GM23338 (cell line): ENCODE measurements around the gene GPC5. TPM values are rescaled to one million over a fixed set of nuclear protein-coding genes. Genes with fewer than 3 reads are reported as not detected.

Experiments
- ATAC-seq: fragments of 200-7000 bp; cut with Tn5 transposase; 3 replicates; pipeline ENCODE4 v1.9.1; 2020
- DNase-seq: peaks from one replicate; pipeline ENCODE4 v3.0.0-alpha.2; 2015; ENCODE audit warnings: low spot score
- H2AFZ ChIP-seq: fragments of 200-600 bp; sonication (generic); 2 replicates; pipeline ENCODE4 v1.8.0; 2016; ENCODE audit warnings: antibody characterized with exemption, mild to moderate bottlenecking, moderate library complexity
- H3F3A ChIP-seq: fragments of 200-600 bp; sonication (generic); replicated peaks from 2 replicates; pipeline ENCODE4 v1.8.0; 2017; ENCODE audit warnings: antibody characterized with exemption, mixed run types, low read depth
- H3K27ac ChIP-seq: fragments of 200-600 bp; sonication (generic); 2 replicates; pipeline ENCODE4 v1.6.1; 2016; ENCODE audit warnings: low read depth
- H3K27me3 ChIP-seq: fragments of 200-600 bp; sonication (generic); 2 replicates; pipeline ENCODE4 v1.8.0; 2016; ENCODE audit warnings: mild to moderate bottlenecking, mixed run types, moderate library complexity; ENCODE audit not compliant: insufficient read depth
- H3K36me3 ChIP-seq: fragments of 200-600 bp; sonication (generic); 2 replicates; pipeline ENCODE4 v1.8.0; 2016; ENCODE audit warnings: mild to moderate bottlenecking; ENCODE audit not compliant: insufficient read depth
- H3K4me1 ChIP-seq: fragments of 200-600 bp; sonication (generic); 2 replicates; pipeline ENCODE4 v1.8.0; 2016; ENCODE audit warnings: mild to moderate bottlenecking, moderate library complexity; ENCODE audit not compliant: insufficient read depth
- H3K4me2 ChIP-seq: fragments of 200-600 bp; sonication (generic); 2 replicates; pipeline ENCODE4 v1.7.1; 2017; ENCODE audit warnings: mixed run types
- H3K4me3 ChIP-seq: fragments of 200-600 bp; sonication (generic); 2 replicates; pipeline ENCODE4 v1.6.1; 2016; ENCODE audit warnings: mixed run types
- H3K79me2 ChIP-seq: fragments of 200-600 bp; sonication (generic); replicated peaks from 2 replicates; pipeline ENCODE4 v1.8.0; 2017; ENCODE audit warnings: mild to moderate bottlenecking; ENCODE audit not compliant: insufficient read depth
- H3K9me2 ChIP-seq: fragments of 200-600 bp; sonication (generic); 2 replicates; pipeline ENCODE4 v1.8.0; 2017; ENCODE audit not compliant: insufficient read depth
- H4K20me1 ChIP-seq: fragments of 200-600 bp; sonication (generic); replicated peaks from 2 replicates; pipeline ENCODE4 v1.8.0; 2017; ENCODE audit warnings: mild to moderate bottlenecking; ENCODE audit not compliant: insufficient read depth
- H3K27ac Mint-ChIP-seq: 2 replicates; pipeline ENCODE4 v1.8.0; 2020; ENCODE audit warnings: inconsistent platforms, mild to moderate bottlenecking, moderate library complexity, mixed read lengths
- H3K27me3 Mint-ChIP-seq: 3 replicates; pipeline ENCODE4 v1.8.0; 2022; ENCODE audit warnings: low read depth, mild to moderate bottlenecking, moderate library complexity, mixed read lengths, inconsistent platforms; ENCODE audit not compliant: insufficient read depth, poor library complexity
- H3K36me3 Mint-ChIP-seq: 3 replicates; pipeline ENCODE4 v1.8.0; 2021; ENCODE audit warnings: low read depth, mild to moderate bottlenecking, inconsistent platforms, moderate library complexity, mixed read lengths
- H3K4me1 Mint-ChIP-seq: 3 replicates; pipeline ENCODE4 v1.8.0; 2020; ENCODE audit warnings: mild to moderate bottlenecking, inconsistent platforms, mixed read lengths
- H3K4me3 Mint-ChIP-seq: 3 replicates; pipeline ENCODE4 v1.8.0; 2021; ENCODE audit warnings: moderate library complexity, mild to moderate bottlenecking, inconsistent platforms, mixed read lengths
- H3K9me3 Mint-ChIP-seq: 3 replicates; pipeline ENCODE4 v1.8.0; 2020; ENCODE audit warnings: moderate library complexity, mild to moderate bottlenecking, inconsistent platforms, mixed read lengths
- EZH2phosphoT487 ChIP-seq: fragments of 200-600 bp; sonication (generic); IDR thresholded peaks from one replicate; pipeline ENCODE4 v1.8.1; 2018; ENCODE audit warnings: antibody characterized with exemption; ENCODE audit not compliant: unreplicated experiment
- POLR2AphosphoS5 ChIP-seq: IDR thresholded peaks from 2 replicates; pipeline ENCODE4 v1.6.1; 2016; ENCODE audit warnings: antibody characterized with exemption, low read depth
- ZNF331 ChIP-seq: fragments of 250-450 bp; sonication (Bioruptor Pico); IDR thresholded peaks from 2 replicates; pipeline ENCODE4 v1.5.0; 2020; ENCODE audit warnings: low read depth, mild to moderate bottlenecking, moderate library complexity
- ZNF462 ChIP-seq: fragments of 250-450 bp; sonication (Bioruptor Pico); IDR thresholded peaks from 2 replicates; pipeline ENCODE4 v1.5.0; 2020; ENCODE audit warnings: mild to moderate bottlenecking, moderate library complexity
- polyA plus RNA-seq: library from polyadenylated mRNA; unstranded; fragments of >200 nt; fragmentation: Nextera tagmentation; extraction: Ambion mirVana; gene quantifications from 2 replicates; pipeline ENCODE4 v1.2.1, GENCODE V29; 2016
- total RNA-seq: library from RNA; depleted of rRNA; stranded (reverse); fragments of >200 nt; shearing (Covaris generic); gene quantifications from 2 replicates; pipeline ENCODE4 v1.2.3, GENCODE V29; 2014
- TF ChIP-seq, protein P1 (sequence below), 2 experiments: fragments of 200-600 bp in 1 of 2; sonication (generic) in 1 of 2; conservative IDR thresholded peaks; 2 replicates each; pipeline versions ENCODE4 v1.5.1 to v1.6.1; 2016 to 2017; ENCODE audit warnings: antibody characterized with exemption in 2 of 2, low read depth in 2 of 2, mild to moderate bottlenecking in 2 of 2, moderate library complexity in 1 of 2
- TF ChIP-seq, protein P2 (sequence below): IDR thresholded peaks from one replicate; pipeline ENCODE4 v1.6.1; 2018; ENCODE audit warnings: antibody characterized with exemption; ENCODE audit not compliant: unreplicated experiment

Gene GPC5
- total and polyA plus RNA-seq, 2 experiments from 2014 or later, result 0.95 to 1.1 TPM

GRCh38 chr13:92415781-92416180 lies 1017.4 kb downstream of the GPC5 start:
- no peak overlapping the region for H2AFZ ChIP-seq
- no peaks in the 10 kb centered on the region for H3K36me3 Mint-ChIP-seq
- TF ChIP-seq ZNF331 (CRISPR knock-in tag), result no peak
- no peak for TF ChIP-seq EZH2phosphoT487
- TF ChIP-seq, protein P1, sequence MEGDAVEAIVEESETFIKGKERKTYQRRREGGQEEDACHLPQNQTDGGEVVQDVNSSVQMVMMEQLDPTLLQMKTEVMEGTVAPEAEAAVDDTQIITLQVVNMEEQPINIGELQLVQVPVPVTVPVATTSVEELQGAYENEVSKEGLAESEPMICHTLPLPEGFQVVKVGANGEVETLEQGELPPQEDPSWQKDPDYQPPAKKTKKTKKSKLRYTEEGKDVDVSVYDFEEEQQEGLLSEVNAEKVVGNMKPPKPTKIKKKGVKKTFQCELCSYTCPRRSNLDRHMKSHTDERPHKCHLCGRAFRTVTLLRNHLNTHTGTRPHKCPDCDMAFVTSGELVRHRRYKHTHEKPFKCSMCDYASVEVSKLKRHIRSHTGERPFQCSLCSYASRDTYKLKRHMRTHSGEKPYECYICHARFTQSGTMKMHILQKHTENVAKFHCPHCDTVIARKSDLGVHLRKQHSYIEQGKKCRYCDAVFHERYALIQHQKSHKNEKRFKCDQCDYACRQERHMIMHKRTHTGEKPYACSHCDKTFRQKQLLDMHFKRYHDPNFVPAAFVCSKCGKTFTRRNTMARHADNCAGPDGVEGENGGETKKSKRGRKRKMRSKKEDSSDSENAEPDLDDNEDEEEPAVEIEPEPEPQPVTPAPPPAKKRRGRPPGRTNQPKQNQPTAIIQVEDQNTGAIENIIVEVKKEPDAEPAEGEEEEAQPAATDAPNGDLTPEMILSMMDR (conservative IDR thresholded peaks at IDR 0.05; ENCODE audit: low read depth in 2 of 2), result no peak
- no peak for TF ChIP-seq POLR2AphosphoS5
- TF ChIP-seq, protein P2, sequence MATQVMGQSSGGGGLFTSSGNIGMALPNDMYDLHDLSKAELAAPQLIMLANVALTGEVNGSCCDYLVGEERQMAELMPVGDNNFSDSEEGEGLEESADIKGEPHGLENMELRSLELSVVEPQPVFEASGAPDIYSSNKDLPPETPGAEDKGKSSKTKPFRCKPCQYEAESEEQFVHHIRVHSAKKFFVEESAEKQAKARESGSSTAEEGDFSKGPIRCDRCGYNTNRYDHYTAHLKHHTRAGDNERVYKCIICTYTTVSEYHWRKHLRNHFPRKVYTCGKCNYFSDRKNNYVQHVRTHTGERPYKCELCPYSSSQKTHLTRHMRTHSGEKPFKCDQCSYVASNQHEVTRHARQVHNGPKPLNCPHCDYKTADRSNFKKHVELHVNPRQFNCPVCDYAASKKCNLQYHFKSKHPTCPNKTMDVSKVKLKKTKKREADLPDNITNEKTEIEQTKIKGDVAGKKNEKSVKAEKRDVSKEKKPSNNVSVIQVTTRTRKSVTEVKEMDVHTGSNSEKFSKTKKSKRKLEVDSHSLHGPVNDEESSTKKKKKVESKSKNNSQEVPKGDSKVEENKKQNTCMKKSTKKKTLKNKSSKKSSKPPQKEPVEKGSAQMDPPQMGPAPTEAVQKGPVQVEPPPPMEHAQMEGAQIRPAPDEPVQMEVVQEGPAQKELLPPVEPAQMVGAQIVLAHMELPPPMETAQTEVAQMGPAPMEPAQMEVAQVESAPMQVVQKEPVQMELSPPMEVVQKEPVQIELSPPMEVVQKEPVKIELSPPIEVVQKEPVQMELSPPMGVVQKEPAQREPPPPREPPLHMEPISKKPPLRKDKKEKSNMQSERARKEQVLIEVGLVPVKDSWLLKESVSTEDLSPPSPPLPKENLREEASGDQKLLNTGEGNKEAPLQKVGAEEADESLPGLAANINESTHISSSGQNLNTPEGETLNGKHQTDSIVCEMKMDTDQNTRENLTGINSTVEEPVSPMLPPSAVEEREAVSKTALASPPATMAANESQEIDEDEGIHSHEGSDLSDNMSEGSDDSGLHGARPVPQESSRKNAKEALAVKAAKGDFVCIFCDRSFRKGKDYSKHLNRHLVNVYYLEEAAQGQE, result no peak
- no peak for TF ChIP-seq ZNF462 (CRISPR knock-in tag)
- no peak overlapping the region for H3K4me3 ChIP-seq
- no peak for DNase-seq
- no peaks in the 10 kb centered on the region; the same call in 2 of the 3 replicates for H3K4me1 Mint-ChIP-seq
- H3K27me3 ChIP-seq, result no peaks in the 10 kb centered on the region
- no peaks in the 10 kb centered on the region for H3F3A ChIP-seq
- no peaks in the 10 kb centered on the region for H3K79me2 ChIP-seq
- H3K27ac ChIP-seq, result no peak overlapping the region
- no peak for ATAC-seq
- no peaks in the 10 kb centered on the region for H3K9me2 ChIP-seq
- H3K4me1 ChIP-seq, result no peaks in the 10 kb centered on the region
- H3K4me3 Mint-ChIP-seq, result no peak overlapping the region
- no peaks in the 10 kb centered on the region for H3K36me3 ChIP-seq
- H3K9me3 Mint-ChIP-seq, result no peaks in the 10 kb centered on the region
- no peak overlapping the region for H3K4me2 ChIP-seq
- no peaks in the 10 kb centered on the region for H4K20me1 ChIP-seq
- no peaks in the 10 kb centered on the region for H3K27me3 Mint-ChIP-seq
- H3K27ac Mint-ChIP-seq, result no peak overlapping the region
